ENCODE data around the gene LIN52.

GRCh38 chr14:74195623-74196022 lies 110.9 kb downstream of the LIN52 start:
- TF ChIP-seq CTCF (IDR thresholded peaks at IDR 0.05; ENCODE audit: low read depth, low read length) (no peak), POLR2A (IDR thresholded peaks at IDR 0.05; ENCODE audit: extremely low read depth, insufficient read length) (no peak), MAX (IDR thresholded peaks at IDR 0.05; ENCODE audit: low read depth, low read length) (no peak)

All from NB4 (cell line).